Measurements from ENCODE around the gene PSMB9.
A peak's percentile ranks its signal among the peaks of the same experiment; 100 is the strongest.

Gene PSMB9

GRCh38 chr6:32833664-32834063, 20.3 kb upstream of the PSMB9 start:
- no peak overlapping the region for H3K4me3 ChIP-seq (ENCODE audit: low read length in 2 of 2)
- no peak overlapping the region for H3K27ac ChIP-seq (replicated peaks; ENCODE audit: low read length)
- no peak overlapping the region for H4K8ac ChIP-seq (ENCODE audit: low read depth, low read length)
- H3K4me1 ChIP-seq (ENCODE audit: control insufficient read depth in 2 of 2, insufficient read depth in 1 of 2, low read depth in 1 of 2, low read length in 2 of 2) = peaks cover 0 to 7% of the 10 kb centered on the region in 2 donors
- peaks cover 0 to 3% of the 10 kb centered on the region in 2 donors for H3K9me3 ChIP-seq (replicated peaks in 1 of 2; ENCODE audit: control insufficient read depth in 2 of 2, insufficient read depth in 1 of 2, low read depth in 1 of 2, low read length in 2 of 2)
- no peak overlapping the region for H2AFZ ChIP-seq (ENCODE audit: low read length)
- no peak overlapping the region for H4K91ac ChIP-seq (ENCODE audit: low read depth, low read length, poor library complexity)
- H3K14ac ChIP-seq (ENCODE audit: low read length) = no peak overlapping the region
- no peak overlapping the region for H3K9ac ChIP-seq (ENCODE audit: low read depth, low read length, poor library complexity)
- H2BK15ac ChIP-seq (ENCODE audit: low read length) = no peak overlapping the region
- WGBS, 2 donors (ENCODE audit: extremely low coverage in 2 of 2, insufficient read length in 2 of 2, insufficient replicate concordance in 1 of 2) = no CpG with 5 or more reads among the region's 5 CpGs
- no peaks in the 10 kb centered on the region for H3K27me3 ChIP-seq (ENCODE audit: control insufficient read depth in 3 of 3, insufficient read depth in 3 of 3, low read depth in 1 of 3, low read length in 3 of 3)
- H3K4me2 ChIP-seq (ENCODE audit: insufficient read depth, low read length, poor library complexity, severe bottlenecking) = no peak overlapping the region
- no peak overlapping the region for H2BK120ac ChIP-seq (ENCODE audit: low read depth, low read length)
- H3K4ac ChIP-seq (ENCODE audit: low read length) = no peak overlapping the region
- H3K79me1 ChIP-seq (ENCODE audit: low read depth, low read length) = no peaks in the 10 kb centered on the region
- no peak overlapping the region for H2BK5ac ChIP-seq (ENCODE audit: low read length)
- no peak overlapping the region for H2AK5ac ChIP-seq (ENCODE audit: low read depth, low read length)
- H2BK12ac ChIP-seq (ENCODE audit: low read length) = no peak overlapping the region
- H3K18ac ChIP-seq (ENCODE audit: low read length) = no peak overlapping the region
- no peak overlapping the region for H3K23ac ChIP-seq (ENCODE audit: low read depth, low read length, poor library complexity)
- DNase-seq (ENCODE audit: low spot score) = no peak
- no peaks in the 10 kb centered on the region for H3K36me3 ChIP-seq (replicated peaks in 1 of 2; ENCODE audit: control insufficient read depth in 2 of 2, insufficient read depth in 2 of 2, low read length in 2 of 2)

DNA sequence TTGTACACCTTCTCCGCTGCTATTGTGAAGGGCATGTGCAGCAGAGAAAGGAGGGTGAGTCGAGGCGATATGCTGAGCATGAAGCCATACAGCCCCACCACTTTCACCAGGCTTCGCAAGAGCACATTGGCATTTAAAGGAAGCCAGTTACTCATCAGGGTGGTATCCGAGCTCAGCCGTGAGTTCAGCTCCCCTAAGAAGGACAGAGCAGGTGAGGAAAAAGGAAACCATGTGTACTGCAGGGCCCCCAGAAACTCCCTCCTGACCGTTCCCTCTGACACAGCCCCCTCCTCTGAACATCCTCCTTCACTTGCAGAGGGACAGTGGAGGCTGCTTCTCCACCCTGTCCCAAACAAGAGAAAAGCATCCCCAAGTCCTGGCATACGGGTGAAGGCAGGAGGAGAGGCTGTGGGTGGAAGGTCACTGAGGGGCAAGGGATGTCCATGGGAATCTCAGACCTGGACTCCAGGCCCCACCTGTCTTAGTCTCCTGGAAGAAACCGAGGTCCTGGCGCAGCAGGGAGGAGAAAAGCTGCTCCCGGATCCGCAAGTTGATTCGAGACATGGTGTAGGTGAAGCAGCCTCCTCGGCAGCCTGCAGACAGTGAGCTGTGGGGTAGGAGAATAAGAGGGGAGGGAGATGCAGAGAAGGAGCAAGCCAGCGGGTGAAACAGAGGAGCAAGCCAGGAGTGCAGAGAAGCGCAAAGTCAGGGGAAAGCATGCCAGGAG, 18.7 kb upstream of the PSMB9 start:
- no CpG with 5 or more reads among the region's 16 CpGs for WGBS, 2 donors (ENCODE audit: extremely low coverage in 2 of 2, insufficient read length in 2 of 2, insufficient replicate concordance in 1 of 2)
- no peak overlapping the region for H2AK5ac ChIP-seq (ENCODE audit: low read depth, low read length)
- no peaks in the 10 kb centered on the region for H3K79me1 ChIP-seq (ENCODE audit: low read depth, low read length)
- H3K4me2 ChIP-seq (ENCODE audit: insufficient read depth, low read length, poor library complexity, severe bottlenecking) = no peak overlapping the region
- no peak overlapping the region for H2BK120ac ChIP-seq (ENCODE audit: low read depth, low read length)
- H3K4me1 ChIP-seq (ENCODE audit: control insufficient read depth in 2 of 2, insufficient read depth in 1 of 2, low read depth in 1 of 2, low read length in 2 of 2) = peaks cover 0 to 7% of the 10 kb centered on the region in 2 donors
- peaks cover 0 to 10% (median 0%) of the 10 kb centered on the region in 3 experiments for H3K27me3 ChIP-seq (ENCODE audit: control insufficient read depth in 3 of 3, insufficient read depth in 3 of 3, low read depth in 1 of 3, low read length in 3 of 3)
- no peak overlapping the region for H3K9ac ChIP-seq (ENCODE audit: low read depth, low read length, poor library complexity)
- H2BK12ac ChIP-seq (ENCODE audit: low read length) = no peak overlapping the region
- H3K14ac ChIP-seq (ENCODE audit: low read length) = no peak overlapping the region
- H2BK15ac ChIP-seq (ENCODE audit: low read length) = no peak overlapping the region
- H3K36me3 ChIP-seq (replicated peaks in 1 of 2; ENCODE audit: control insufficient read depth in 2 of 2, insufficient read depth in 2 of 2, low read length in 2 of 2) = no peaks in the 10 kb centered on the region
- H2BK5ac ChIP-seq (ENCODE audit: low read length) = no peak overlapping the region
- H3K23ac ChIP-seq (ENCODE audit: low read depth, low read length, poor library complexity) = no peak overlapping the region
- H3K27ac ChIP-seq (replicated peaks; ENCODE audit: low read length) = no peak overlapping the region
- H4K8ac ChIP-seq (ENCODE audit: low read depth, low read length) = no peak overlapping the region
- no peak overlapping the region for H3K4ac ChIP-seq (ENCODE audit: low read length)
- no peak overlapping the region for H3K18ac ChIP-seq (ENCODE audit: low read length)
- no peak overlapping the region for H2AFZ ChIP-seq (ENCODE audit: low read length)
- no peak overlapping the region for H3K4me3 ChIP-seq (ENCODE audit: low read length in 2 of 2)
- H4K91ac ChIP-seq (ENCODE audit: low read depth, low read length, poor library complexity) = no peak overlapping the region
- peaks cover 0 to 3% of the 10 kb centered on the region in 2 donors for H3K9me3 ChIP-seq (replicated peaks in 1 of 2; ENCODE audit: control insufficient read depth in 2 of 2, insufficient read depth in 1 of 2, low read depth in 1 of 2, low read length in 2 of 2)
- DNase-seq (ENCODE audit: low spot score) = no peak

DNA sequence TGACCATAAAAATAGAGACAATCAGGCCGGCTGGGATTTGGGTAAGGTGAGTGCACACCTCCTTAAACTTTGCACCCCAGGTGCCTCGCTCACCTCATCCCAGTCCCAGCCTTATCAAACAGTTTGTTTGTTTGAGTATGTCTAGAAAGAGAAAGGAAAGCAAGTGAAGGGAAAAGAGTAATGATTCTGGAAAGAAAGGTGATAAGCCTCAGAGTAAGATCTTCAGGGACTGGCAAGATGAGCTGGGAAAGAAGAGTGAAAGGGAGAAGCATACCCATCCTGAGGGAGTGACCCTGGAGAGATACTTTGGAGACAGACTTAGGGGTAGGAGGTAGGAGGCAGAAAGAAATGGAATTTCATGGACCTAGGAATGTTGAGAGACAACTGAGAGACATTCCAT, 17.1 kb upstream of the PSMB9 start:
- H2BK120ac ChIP-seq (ENCODE audit: low read depth, low read length) = no peak overlapping the region
- H3K79me1 ChIP-seq (ENCODE audit: low read depth, low read length) = no peaks in the 10 kb centered on the region
- H3K4ac ChIP-seq (ENCODE audit: low read length) = no peak overlapping the region
- H4K91ac ChIP-seq (ENCODE audit: low read depth, low read length, poor library complexity) = no peak overlapping the region
- H3K36me3 ChIP-seq (replicated peaks in 1 of 2; ENCODE audit: control insufficient read depth in 2 of 2, insufficient read depth in 2 of 2, low read length in 2 of 2) = no peaks in the 10 kb centered on the region
- no peak overlapping the region for H2BK5ac ChIP-seq (ENCODE audit: low read length)
- no peak overlapping the region for H2AFZ ChIP-seq (ENCODE audit: low read length)
- DNase-seq (ENCODE audit: low spot score) = no peak
- H3K4me3 ChIP-seq (ENCODE audit: low read length in 2 of 2) = no peak overlapping the region
- no peak overlapping the region for H3K23ac ChIP-seq (ENCODE audit: low read depth, low read length, poor library complexity)
- H3K9me3 ChIP-seq (replicated peaks in 1 of 2; ENCODE audit: control insufficient read depth in 2 of 2, insufficient read depth in 1 of 2, low read depth in 1 of 2, low read length in 2 of 2) = peaks cover 0 to 3% of the 10 kb centered on the region in 2 donors
- no CpG with 5 or more reads among the region's 2 CpGs for WGBS, 2 donors (ENCODE audit: extremely low coverage in 2 of 2, insufficient read length in 2 of 2, insufficient replicate concordance in 1 of 2)
- peaks cover 0 to 23% (median 0%) of the 10 kb centered on the region in 3 experiments for H3K27me3 ChIP-seq (ENCODE audit: control insufficient read depth in 3 of 3, insufficient read depth in 3 of 3, low read depth in 1 of 3, low read length in 3 of 3)
- no peak overlapping the region for H2BK12ac ChIP-seq (ENCODE audit: low read length)
- no peak overlapping the region for H3K18ac ChIP-seq (ENCODE audit: low read length)
- no peak overlapping the region for H3K14ac ChIP-seq (ENCODE audit: low read length)
- no peak overlapping the region for H3K4me2 ChIP-seq (ENCODE audit: insufficient read depth, low read length, poor library complexity, severe bottlenecking)
- peaks cover 0 to 7% of the 10 kb centered on the region in 2 donors for H3K4me1 ChIP-seq (ENCODE audit: control insufficient read depth in 2 of 2, insufficient read depth in 1 of 2, low read depth in 1 of 2, low read length in 2 of 2)
- no peak overlapping the region for H3K27ac ChIP-seq (replicated peaks; ENCODE audit: low read length)
- H3K9ac ChIP-seq (ENCODE audit: low read depth, low read length, poor library complexity) = no peak overlapping the region
- H2BK15ac ChIP-seq (ENCODE audit: low read length) = no peak overlapping the region
- H4K8ac ChIP-seq (ENCODE audit: low read depth, low read length) = no peak overlapping the region
- H2AK5ac ChIP-seq (ENCODE audit: low read depth, low read length) = no peak overlapping the region

- Histone ChIP-seq H3K79me1 (ENCODE audit: low read depth, low read length) (no peaks in the 10 kb centered on the region), H3K9ac (ENCODE audit: low read depth, low read length, poor library complexity) (peak overlapping the region; percentile 6), H3K27ac (replicated peaks; ENCODE audit: low read length) (no peak overlapping the region), H2AK5ac (ENCODE audit: low read depth, low read length) (no peak overlapping the region), H3K18ac (ENCODE audit: low read length) (peak overlapping the region; percentile 76), H3K4me1 (ENCODE audit: control insufficient read depth in 2 of 2, insufficient read depth in 1 of 2, low read depth in 1 of 2, low read length in 2 of 2) (peaks cover 0 to 6% of the 10 kb centered on the region in 2 donors), H3K36me3 (replicated peaks in 1 of 2; ENCODE audit: control insufficient read depth in 2 of 2, insufficient read depth in 2 of 2, low read length in 2 of 2) (no peaks in the 10 kb centered on the region), H2BK5ac (ENCODE audit: low read length) (peak overlapping the region; percentile 68), H3K27me3 (ENCODE audit: control insufficient read depth in 3 of 3, insufficient read depth in 3 of 3, low read depth in 1 of 3, low read length in 3 of 3) (peaks cover 0 to 31% (median 5%) of the 10 kb centered on the region in 3 experiments), H4K91ac (ENCODE audit: low read depth, low read length, poor library complexity) (no peak overlapping the region), H3K9me3 (replicated peaks in 1 of 2; ENCODE audit: control insufficient read depth in 2 of 2, insufficient read depth in 1 of 2, low read depth in 1 of 2, low read length in 2 of 2) (peaks cover 0 to 3% of the 10 kb centered on the region in 2 donors), H2AFZ (ENCODE audit: low read length) (peak overlapping the region; percentile 100), H3K4me2 (ENCODE audit: insufficient read depth, low read length, poor library complexity, severe bottlenecking) (peak overlapping the region; percentile 76), H3K23ac (ENCODE audit: low read depth, low read length, poor library complexity) (peak overlapping the region; percentile 45), H3K4me3 (ENCODE audit: low read length in 2 of 2) (peak overlapping the region; percentile 84 to 94), H2BK120ac (ENCODE audit: low read depth, low read length) (no peak overlapping the region), H2BK15ac (ENCODE audit: low read length) (peak overlapping the region; percentile 40), H4K8ac (ENCODE audit: low read depth, low read length) (no peak overlapping the region), H2BK12ac (ENCODE audit: low read length) (peak overlapping the region; percentile 24), H3K14ac (ENCODE audit: low read length) (no peak overlapping the region), H3K4ac (ENCODE audit: low read length) (no peak overlapping the region)
- no peak for DNase-seq (ENCODE audit: low spot score)
- no CpG with 5 or more reads among the region's 12 CpGs for WGBS, 2 donors (ENCODE audit: extremely low coverage in 2 of 2, insufficient read length in 2 of 2, insufficient replicate concordance in 1 of 2)
Observed at GRCh38 chr6:32837651-32838113, 16.3 kb upstream of the PSMB9 start.
